Panc1 (cell line): ENCODE data around the gene ATG16L2. TPM values are rescaled to one million over a fixed set of nuclear protein-coding genes. Genes with fewer than 3 reads are reported as not detected.
"Not testable (repeated sequence)": the region's sequence is repeated elsewhere in the genome, so short reads cannot be mapped to it uniquely, and the experiment has no call there.

Experiments
- ATAC-seq: fragments of 200-7000 bp; cut with Tn5 transposase; 2 replicates; pipeline ENCODE4 v1.9.1; 2020; ENCODE audit warnings: mild to moderate bottlenecking, moderate library complexity
- BruUV-seq: library from RNA; stranded (reverse); fragments of 400-500 nt; replicated peaks from 2 replicates; lab custom pipeline; 2021; lab: Mats Ljungman, UMichigan
- CTCF ChIA-PET: fragments of 300-600 bp; sonication (Branson Sonifier 250); formaldehyde crosslinking; loops from one replicate; lab custom pipeline; 2022; ENCODE audit warnings: antibody characterized with exemption; lab: Charles Lee
- POLR2A ChIA-PET: fragments of 300-600 bp; sonication (Branson Sonifier 250); formaldehyde crosslinking; loops from one replicate; lab custom pipeline; 2022; ENCODE audit warnings: antibody characterized with exemption; lab: Charles Lee
- DNase-seq: peaks from one replicate; pipeline ENCODE4 v3.0.0-alpha.2; 2010; ENCODE audit warnings: low read depth, low spot score
- H3K27ac ChIP-seq: 2 replicates; pipeline ENCODE4 v1.5.1; 2011; ENCODE audit warnings: mild to moderate bottlenecking, low read length, inconsistent platforms
- H3K27me3 ChIP-seq: fragments of 200-500 bp; sonication (Bioruptor generic); 2 replicates; pipeline ENCODE4 v1.6.0; 2014; ENCODE audit warnings: low read length, inconsistent platforms; ENCODE audit not compliant: control insufficient read depth, insufficient read depth
- H3K36me3 ChIP-seq: fragments of 200-500 bp; sonication (Bioruptor generic); 2 replicates; pipeline ENCODE4 v1.5.1; 2014; ENCODE audit warnings: inconsistent platforms, mild to moderate bottlenecking, low read length, moderate library complexity; ENCODE audit not compliant: control insufficient read depth, insufficient read depth
- H3K4me1 ChIP-seq: 2 replicates; pipeline ENCODE4 v1.5.1; 2011; ENCODE audit warnings: inconsistent platforms, mild to moderate bottlenecking, low read length, moderate library complexity; ENCODE audit not compliant: control insufficient read depth, insufficient read depth
- H3K4me3 ChIP-seq, 2 experiments: 2 replicates each; pipeline ENCODE4 v1.5.1; 2011 to 2012; ENCODE audit warnings: low read depth in 2 of 2, low read length in 2 of 2, mild to moderate bottlenecking in 2 of 2, inconsistent platforms in 1 of 2, moderate library complexity in 1 of 2
- H3K9me3 ChIP-seq: fragments of 200-500 bp; sonication (Bioruptor generic); 2 replicates; pipeline ENCODE4 v1.5.1; 2014; ENCODE audit warnings: low read depth, mild to moderate bottlenecking, inconsistent platforms, low read length, moderate library complexity; ENCODE audit not compliant: control insufficient read depth, insufficient read depth
- POLR2AphosphoS5 ChIP-seq: IDR thresholded peaks from 2 replicates; pipeline ENCODE4 v1.6.1; 2012; ENCODE audit warnings: mild to moderate bottlenecking, low read depth, low read length, moderate library complexity
- REST ChIP-seq, 2 experiments: IDR thresholded peaks; 2 replicates each; pipeline ENCODE4 v1.6.1; 2011 to 2012; ENCODE audit warnings: low read depth in 2 of 2, control low read depth in 1 of 2, low read length in 1 of 2, mild to moderate bottlenecking in 1 of 2, moderate library complexity in 1 of 2; ENCODE audit not compliant: insufficient read depth in 1 of 2
- SIN3A ChIP-seq: IDR thresholded peaks from 2 replicates; pipeline ENCODE4 v1.6.1; 2012; ENCODE audit warnings: low read depth, mild to moderate bottlenecking, low read length, moderate library complexity, borderline replicate concordance; ENCODE audit not compliant: insufficient read depth
- TCF7L2 ChIP-seq: IDR thresholded peaks from 2 replicates; pipeline ENCODE4 v1.6.1; 2011; ENCODE audit warnings: mild to moderate bottlenecking, low read depth, low read length, inconsistent platforms
- in situ Hi-C: cut with HindIII; loops from 2 replicates; pipeline ENCODE4 v1.10.0; 2016; ENCODE audit warnings: low sequenced_read_pairs, low pct_unique_long_range_greater_than_20kb
- intact Hi-C: fragments of 100-400 bp; cut with micrococcal nuclease; formaldehyde crosslinking; loops from one replicate; pipeline ENCODE4 v1.10.0; 2022; ENCODE audit not compliant: unreplicated experiment
- total RNA-seq: library from RNA; stranded (reverse); gene quantifications from one replicate; pipeline ENCODE4 v1.2.1, GENCODE V29; 2021; ENCODE audit not compliant: unreplicated experiment
- TF ChIP-seq, protein P1 (sequence below): fragments of 450-650 bp; IDR thresholded peaks from 2 replicates; pipeline ENCODE4 v1.5.1; 2017; ENCODE audit warnings: mild to moderate bottlenecking

Gene ATG16L2
- total RNA-seq, 1 experiment from 2014 or later = 14.6 TPM

DNA sequence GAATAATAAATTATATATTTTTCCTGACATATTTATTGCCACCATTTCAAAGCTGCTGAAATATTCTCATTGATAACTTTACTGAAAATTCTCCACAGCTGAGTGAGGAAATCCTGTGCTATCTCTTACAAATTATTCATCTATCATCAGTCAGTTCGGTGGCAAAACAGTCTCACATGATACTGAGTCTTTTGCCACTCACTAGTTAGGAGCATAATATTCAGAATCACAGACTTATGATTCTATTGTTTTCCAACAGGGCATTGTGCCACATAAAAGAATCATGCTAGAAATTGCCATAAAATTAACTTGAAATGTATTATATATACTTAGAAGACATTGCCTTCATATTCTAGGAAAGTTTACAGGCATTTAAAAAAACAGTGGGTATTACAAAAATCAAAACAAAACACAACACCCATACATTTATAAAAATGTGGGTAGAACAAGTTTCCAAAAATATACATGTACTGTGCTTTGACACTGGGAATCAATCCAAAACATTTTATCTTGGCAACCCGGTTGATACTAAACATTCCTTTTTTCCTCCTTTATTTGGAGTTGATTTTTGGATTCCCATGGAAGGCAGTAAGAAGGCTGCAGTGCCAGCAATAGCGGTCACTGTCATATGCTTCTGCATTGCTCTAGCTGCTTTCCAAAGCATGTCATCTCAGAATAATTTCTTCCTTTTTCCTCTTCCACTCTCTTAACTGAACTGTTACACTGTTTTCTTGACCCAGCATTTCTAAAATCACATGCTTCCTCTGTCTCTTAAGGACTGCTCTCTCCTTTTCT lies 42.5 kb downstream of the ATG16L2 start:
- no peaks in the 10 kb centered on the region for H3K9me3 ChIP-seq
- H3K4me1 ChIP-seq = no peaks in the 10 kb centered on the region
- CTCF ChIA-PET = no interaction called here
- no peaks in the 10 kb centered on the region for H3K27me3 ChIP-seq
- no TSS peak for BruUV-seq
- intact Hi-C loops (no loop called here), in situ Hi-C loops (no loop called here)
- H3K4me3 ChIP-seq = no peak overlapping the region
- TF ChIP-seq, protein P1, sequence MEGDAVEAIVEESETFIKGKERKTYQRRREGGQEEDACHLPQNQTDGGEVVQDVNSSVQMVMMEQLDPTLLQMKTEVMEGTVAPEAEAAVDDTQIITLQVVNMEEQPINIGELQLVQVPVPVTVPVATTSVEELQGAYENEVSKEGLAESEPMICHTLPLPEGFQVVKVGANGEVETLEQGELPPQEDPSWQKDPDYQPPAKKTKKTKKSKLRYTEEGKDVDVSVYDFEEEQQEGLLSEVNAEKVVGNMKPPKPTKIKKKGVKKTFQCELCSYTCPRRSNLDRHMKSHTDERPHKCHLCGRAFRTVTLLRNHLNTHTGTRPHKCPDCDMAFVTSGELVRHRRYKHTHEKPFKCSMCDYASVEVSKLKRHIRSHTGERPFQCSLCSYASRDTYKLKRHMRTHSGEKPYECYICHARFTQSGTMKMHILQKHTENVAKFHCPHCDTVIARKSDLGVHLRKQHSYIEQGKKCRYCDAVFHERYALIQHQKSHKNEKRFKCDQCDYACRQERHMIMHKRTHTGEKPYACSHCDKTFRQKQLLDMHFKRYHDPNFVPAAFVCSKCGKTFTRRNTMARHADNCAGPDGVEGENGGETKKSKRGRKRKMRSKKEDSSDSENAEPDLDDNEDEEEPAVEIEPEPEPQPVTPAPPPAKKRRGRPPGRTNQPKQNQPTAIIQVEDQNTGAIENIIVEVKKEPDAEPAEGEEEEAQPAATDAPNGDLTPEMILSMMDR = no peak
- TF ChIP-seq POLR2AphosphoS5 (no peak), REST (IDR thresholded peaks at IDR 0.05; ENCODE audit: insufficient read depth in 1 of 2, low read depth in 2 of 2, low read length in 1 of 2) (no peak), TCF7L2 (no peak)
- no peaks in the 10 kb centered on the region for H3K36me3 ChIP-seq
- no peak for ATAC-seq
- no peak overlapping the region for H3K27ac ChIP-seq
- no peak for DNase-seq
- POLR2A ChIA-PET = no interaction called here

GRCh38 chr11:72858267-72858666 lies 44.1 kb downstream of the ATG16L2 start:
- H3K4me1 ChIP-seq, CTCF ChIA-PET, H3K4me3 ChIP-seq, POLR2A ChIA-PET, ATAC-seq, intact Hi-C loops, in situ Hi-C loops, BruUV-seq, DNase-seq, H3K27ac ChIP-seq, H3K36me3 ChIP-seq, H3K9me3 ChIP-seq, H3K27me3 ChIP-seq: not testable (repeated sequence)

DNA sequence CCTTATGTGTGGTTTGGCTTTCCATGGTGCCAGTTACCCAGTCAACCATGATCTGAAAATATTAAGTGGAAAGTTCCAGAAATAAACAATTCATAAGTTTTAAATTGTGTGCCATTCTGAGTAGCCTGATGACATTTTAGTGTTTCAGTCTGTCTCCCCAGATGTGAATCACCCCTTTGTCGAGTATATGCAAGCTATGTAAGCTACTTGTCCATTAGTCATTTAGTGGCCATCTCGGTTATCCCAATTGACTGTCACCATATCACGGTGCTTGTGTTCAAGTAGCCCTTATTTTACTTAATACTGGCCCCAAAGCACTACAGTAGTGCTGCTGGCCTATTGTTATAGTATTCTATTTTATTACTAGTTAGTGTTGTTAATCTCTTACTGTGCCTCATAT lies 44.9 kb downstream of the ATG16L2 start:
- DNase-seq = no peak
- Histone ChIP-seq H3K27ac (no peak overlapping the region), H3K4me3 (no peak overlapping the region), H3K9me3 (no peaks in the 10 kb centered on the region), H3K4me1 (no peaks in the 10 kb centered on the region), H3K27me3 (no peaks in the 10 kb centered on the region), H3K36me3 (no peaks in the 10 kb centered on the region)
- intact Hi-C loops = no loop called here
- BruUV-seq = no TSS peak
- ChIA-PET CTCF (no interaction called here), POLR2A (no interaction called here)
- in situ Hi-C loops = no loop called here
- TF ChIP-seq SIN3A (no peak), REST (IDR thresholded peaks at IDR 0.05; ENCODE audit: insufficient read depth in 1 of 2, low read depth in 2 of 2, low read length in 1 of 2) (no peak), POLR2AphosphoS5 (no peak), TCF7L2 (no peak)
- TF ChIP-seq, protein P1 = no peak
- ATAC-seq = no peak
